ENCODE data around the gene FOXD2. TPM values are rescaled to one million over a fixed set of nuclear protein-coding genes. Genes with fewer than 3 reads are reported as not detected.

Gene FOXD2
- total RNA-seq, 1 donor from 2014 or later = 4.9 TPM

DNA sequence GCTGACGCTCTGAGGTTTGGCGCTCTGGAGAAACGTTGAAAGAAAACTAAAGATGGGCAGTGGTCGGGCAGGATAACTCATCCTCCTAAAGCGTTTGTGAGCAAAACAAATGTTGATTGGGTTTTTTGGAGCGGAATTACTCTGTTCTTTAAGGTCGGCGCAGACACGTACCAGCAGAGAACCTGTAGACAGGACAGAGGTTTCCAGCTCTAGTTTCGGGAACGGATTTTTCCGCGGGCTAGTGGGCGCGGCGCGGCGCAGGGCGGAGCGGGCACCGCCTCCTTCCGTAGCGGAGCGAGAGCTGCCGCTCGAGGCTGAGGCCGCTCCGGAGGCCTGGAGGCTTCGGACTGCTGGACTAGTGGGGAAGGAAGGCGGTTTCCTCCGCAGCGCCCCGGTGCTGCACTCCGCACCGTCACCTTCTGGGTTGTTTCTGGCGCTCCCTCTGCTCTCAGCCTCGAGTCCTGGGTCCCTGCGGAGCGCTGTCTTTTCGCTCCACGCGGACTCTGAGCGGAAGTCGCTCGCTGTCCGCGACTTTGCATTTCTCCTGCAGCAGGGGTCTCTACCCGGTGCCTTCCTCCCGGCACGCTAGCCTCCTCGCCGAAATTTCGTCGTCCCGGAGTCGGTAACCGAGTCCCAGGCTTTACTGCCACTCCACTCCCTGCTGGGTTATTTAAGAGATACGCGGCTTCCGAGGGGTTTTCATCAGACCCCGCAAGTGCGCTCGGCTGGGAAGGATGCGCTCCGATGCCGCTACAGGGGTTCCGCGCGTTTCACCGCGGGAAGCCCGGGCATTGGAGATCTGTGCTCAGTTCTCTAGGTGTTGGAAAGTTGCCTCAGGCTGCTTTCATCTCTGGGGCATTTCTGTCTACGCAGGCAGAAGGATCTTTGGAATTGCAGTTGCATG lies 7.0 kb downstream of the FOXD2 start:
- peak overlapping the region; percentile 85 for H3K27ac Mint-ChIP-seq
- H3K36me3 Mint-ChIP-seq = no peaks in the 10 kb centered on the region
- H3K4me3 Mint-ChIP-seq = no peak overlapping the region
- H3K27me3 Mint-ChIP-seq = no peaks in the 10 kb centered on the region
- no peaks in the 10 kb centered on the region for H3K9me3 Mint-ChIP-seq
- peaks cover 20% of the 10 kb centered on the region for H3K4me1 Mint-ChIP-seq (ENCODE audit: unreplicated experiment)
- TF ChIP-seq, protein P1, sequence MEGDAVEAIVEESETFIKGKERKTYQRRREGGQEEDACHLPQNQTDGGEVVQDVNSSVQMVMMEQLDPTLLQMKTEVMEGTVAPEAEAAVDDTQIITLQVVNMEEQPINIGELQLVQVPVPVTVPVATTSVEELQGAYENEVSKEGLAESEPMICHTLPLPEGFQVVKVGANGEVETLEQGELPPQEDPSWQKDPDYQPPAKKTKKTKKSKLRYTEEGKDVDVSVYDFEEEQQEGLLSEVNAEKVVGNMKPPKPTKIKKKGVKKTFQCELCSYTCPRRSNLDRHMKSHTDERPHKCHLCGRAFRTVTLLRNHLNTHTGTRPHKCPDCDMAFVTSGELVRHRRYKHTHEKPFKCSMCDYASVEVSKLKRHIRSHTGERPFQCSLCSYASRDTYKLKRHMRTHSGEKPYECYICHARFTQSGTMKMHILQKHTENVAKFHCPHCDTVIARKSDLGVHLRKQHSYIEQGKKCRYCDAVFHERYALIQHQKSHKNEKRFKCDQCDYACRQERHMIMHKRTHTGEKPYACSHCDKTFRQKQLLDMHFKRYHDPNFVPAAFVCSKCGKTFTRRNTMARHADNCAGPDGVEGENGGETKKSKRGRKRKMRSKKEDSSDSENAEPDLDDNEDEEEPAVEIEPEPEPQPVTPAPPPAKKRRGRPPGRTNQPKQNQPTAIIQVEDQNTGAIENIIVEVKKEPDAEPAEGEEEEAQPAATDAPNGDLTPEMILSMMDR (conservative IDR thresholded peaks at IDR 0.05) = no peak
- DNase-seq (ENCODE audit: extremely low spot score, unreplicated experiment) = no peak

DNA sequence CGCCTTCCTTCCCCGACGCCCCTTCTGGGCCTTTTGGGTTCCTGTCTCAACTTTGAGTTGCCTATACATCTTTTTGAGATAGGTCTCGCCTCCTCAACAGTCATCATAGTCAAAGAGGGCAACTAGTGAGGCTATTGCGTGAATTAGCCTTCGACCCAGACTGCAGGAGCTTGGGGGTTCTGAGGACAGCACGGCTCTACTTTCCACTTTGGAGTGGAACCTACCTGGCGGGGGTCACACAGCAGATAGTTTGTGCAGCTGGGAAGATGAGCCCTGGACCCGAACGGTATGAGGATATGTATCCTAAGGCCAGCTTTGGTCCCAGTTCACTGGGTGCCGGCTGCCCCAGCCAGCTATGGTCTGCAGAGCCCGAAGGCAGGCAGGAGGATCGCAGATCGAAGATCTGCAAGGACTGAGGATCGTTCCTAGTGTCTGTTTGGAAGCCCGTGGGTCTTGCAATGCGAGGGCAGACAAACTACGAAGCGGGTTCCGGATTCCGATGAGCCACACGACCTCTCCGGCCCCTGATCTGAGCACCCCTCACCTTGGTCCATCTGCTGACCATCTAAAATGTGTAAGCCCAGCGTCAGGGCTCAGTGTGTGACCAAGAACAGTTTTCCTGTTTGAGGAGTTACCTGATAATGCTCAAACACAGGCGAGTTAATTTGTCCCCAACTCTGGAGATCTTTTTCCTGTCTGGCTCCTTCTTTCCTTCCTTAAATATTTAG lies 8.1 kb downstream of the FOXD2 start:
- Mint-ChIP-seq H3K27me3 (no peaks in the 10 kb centered on the region), H3K27ac (no peak overlapping the region), H3K9me3 (no peaks in the 10 kb centered on the region), H3K4me3 (no peak overlapping the region), H3K4me1 (ENCODE audit: unreplicated experiment) (peaks cover 20% of the 10 kb centered on the region), H3K36me3 (no peaks in the 10 kb centered on the region)
- DNase-seq (ENCODE audit: extremely low spot score, unreplicated experiment) = no peak
- TF ChIP-seq, protein P1 (conservative IDR thresholded peaks at IDR 0.05) = no peak

DNA sequence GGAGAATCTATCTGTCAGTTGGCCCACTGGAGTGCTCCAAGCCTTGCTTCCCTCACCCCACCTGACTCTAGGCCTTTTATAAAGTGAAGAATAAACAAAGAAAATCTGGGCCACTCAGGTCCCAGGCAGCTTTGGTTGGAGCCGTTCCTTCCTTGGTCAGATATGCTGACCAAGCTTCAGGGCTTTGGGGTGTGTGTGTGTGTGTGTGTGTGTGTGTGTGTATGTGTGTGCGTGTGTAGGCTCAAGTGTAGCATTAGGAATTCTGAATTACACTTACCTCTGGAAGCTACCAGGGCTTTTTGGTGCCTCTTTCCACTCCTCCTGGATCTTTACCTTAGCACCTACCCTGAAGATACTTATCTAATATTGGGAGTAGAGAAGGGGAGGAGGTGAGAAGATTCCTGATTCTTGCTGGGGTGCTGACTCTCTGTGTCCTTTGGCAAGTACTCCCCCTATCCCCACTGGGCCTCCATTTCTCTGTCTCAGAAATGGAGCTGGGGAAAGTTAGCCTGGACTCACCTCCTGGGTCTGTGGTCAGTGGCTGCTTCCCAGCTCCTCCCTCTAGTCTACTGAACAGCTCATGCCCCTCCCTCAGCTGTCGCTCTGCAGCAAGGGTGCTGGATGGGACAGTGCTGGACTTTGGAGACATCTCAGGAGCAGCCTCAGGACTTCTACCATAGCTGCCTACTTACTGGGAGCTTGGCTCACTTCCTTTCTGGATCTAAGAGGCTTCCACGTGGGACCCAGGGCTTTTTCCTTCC lies 10.8 kb downstream of the FOXD2 start:
- no peak for DNase-seq (ENCODE audit: extremely low spot score, unreplicated experiment)
- H3K27me3 Mint-ChIP-seq = no peaks in the 10 kb centered on the region
- no peaks in the 10 kb centered on the region for H3K9me3 Mint-ChIP-seq
- peaks cover 22% of the 10 kb centered on the region for H3K4me1 Mint-ChIP-seq (ENCODE audit: unreplicated experiment)
- no peaks in the 10 kb centered on the region for H3K36me3 Mint-ChIP-seq
- no peak overlapping the region for H3K27ac Mint-ChIP-seq
- TF ChIP-seq, protein P1 (conservative IDR thresholded peaks at IDR 0.05) = no peak
- H3K4me3 Mint-ChIP-seq = no peak overlapping the region

DNA sequence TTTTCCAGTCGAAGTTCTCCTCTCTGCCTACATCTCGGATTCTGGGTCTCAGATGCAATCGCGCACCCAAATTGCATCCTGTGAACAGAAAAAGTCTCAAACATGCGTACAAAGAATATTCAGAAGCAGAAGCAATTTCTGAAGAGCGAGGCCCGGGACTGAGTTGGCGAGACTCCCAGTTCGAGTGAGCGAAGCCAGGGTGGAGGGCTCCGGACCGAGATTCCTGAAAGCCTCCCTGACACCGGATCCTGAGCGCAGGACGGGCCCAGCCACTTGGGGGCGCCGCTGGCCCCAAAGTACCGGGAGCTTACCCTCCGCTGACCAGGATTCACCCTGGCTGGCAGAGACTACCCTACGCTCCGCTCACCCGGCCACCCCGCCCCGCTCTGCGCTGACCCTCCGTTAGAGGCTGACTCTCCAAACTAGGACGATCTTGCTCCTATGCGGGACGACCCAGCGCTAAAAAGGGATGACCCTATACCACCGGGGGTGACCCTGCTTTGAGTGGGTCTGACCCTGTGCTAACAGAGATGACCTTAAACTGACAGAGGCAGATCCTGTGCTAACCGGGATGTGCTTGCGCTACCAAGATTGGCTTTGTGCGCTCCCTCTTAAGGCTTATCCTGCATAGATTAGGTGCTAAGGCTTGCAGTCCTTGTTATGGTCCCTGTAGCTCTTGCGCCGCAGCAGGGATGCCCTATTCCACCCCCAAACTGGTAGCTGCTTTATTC lies 12.1 kb downstream of the FOXD2 start:
- Mint-ChIP-seq H3K27ac (no peak overlapping the region), H3K4me3 (no peak overlapping the region), H3K27me3 (peaks cover 3% of the 10 kb centered on the region), H3K36me3 (no peaks in the 10 kb centered on the region), H3K4me1 (ENCODE audit: unreplicated experiment) (peaks cover 13% of the 10 kb centered on the region), H3K9me3 (no peaks in the 10 kb centered on the region)
- TF ChIP-seq, protein P1 (conservative IDR thresholded peaks at IDR 0.05) = peak; percentile 64
- DNase-seq (ENCODE audit: extremely low spot score, unreplicated experiment) = no peak

DNA sequence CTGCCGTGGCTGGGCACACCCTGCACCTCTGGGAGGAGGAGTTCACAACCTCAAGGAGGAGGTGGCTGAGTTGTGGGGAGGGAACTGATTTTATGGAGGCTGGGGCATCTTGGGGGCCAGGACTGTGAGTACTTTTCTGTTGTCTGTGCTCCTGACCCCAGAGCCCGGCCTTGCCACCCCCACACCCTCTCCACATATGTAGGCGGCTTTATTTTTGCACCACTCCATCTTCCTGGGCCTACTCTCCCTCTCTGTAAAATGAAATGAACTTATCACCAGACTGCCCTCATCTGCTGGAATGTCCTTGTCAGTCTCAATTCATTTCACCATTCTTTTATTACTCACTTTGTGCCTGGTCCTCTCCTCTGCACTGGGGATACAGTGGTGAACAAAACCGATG lies 12.8 kb downstream of the FOXD2 start:
- no peak overlapping the region for H3K4me3 Mint-ChIP-seq
- peaks cover 6% of the 10 kb centered on the region for H3K27me3 Mint-ChIP-seq
- H3K4me1 Mint-ChIP-seq (ENCODE audit: unreplicated experiment) = peaks cover 8% of the 10 kb centered on the region

More for the DNA sequence above, 12.8 kb downstream of the FOXD2 start:
- TF ChIP-seq, protein P1 (conservative IDR thresholded peaks at IDR 0.05) = no peak
- Mint-ChIP-seq H3K9me3 (no peaks in the 10 kb centered on the region), H3K27ac (no peak overlapping the region), H3K36me3 (no peaks in the 10 kb centered on the region)
- DNase-seq (ENCODE audit: extremely low spot score, unreplicated experiment) = no peak
